ENCODE measurements around the gene ATG2A. TPM values are rescaled to one million over a fixed set of nuclear protein-coding genes. Genes with fewer than 3 reads are reported as not detected.
A peak's percentile ranks its signal among the peaks of the same experiment; 100 is the strongest.

Gene ATG2A
- polyA plus RNA-seq, 1 donor from 2014 or later = 3.9 TPM

GRCh38 chr11:64916040-64916774 is 802 bp downstream of the ATG2A start:
- H3K4me3 Mint-ChIP-seq = peak overlapping the region; percentile 82 to 96 (median 89)
- peaks cover 16 to 27% (median 21%) of the 10 kb centered on the region in 3 donors for H3K4me1 Mint-ChIP-seq
- H3K27me3 Mint-ChIP-seq = no peaks in the 10 kb centered on the region
- peak overlapping the region; percentile 47 to 96 (median 81) for H3K27ac Mint-ChIP-seq
- no peaks in the 10 kb centered on the region for H3K9me3 Mint-ChIP-seq
- H3K36me3 Mint-ChIP-seq = no peaks in the 10 kb centered on the region

GRCh38 chr11:64915376-64915887 is 1.6 kb downstream of the ATG2A start:
- Mint-ChIP-seq H3K36me3 (no peaks in the 10 kb centered on the region), H3K9me3 (no peaks in the 10 kb centered on the region), H3K4me3 (peak overlapping the region; percentile 82 to 96 (median 89)), H3K27ac (peak overlapping the region; percentile 9 to 96 (median 47)), H3K27me3 (no peaks in the 10 kb centered on the region), H3K4me1 (peaks cover 16 to 27% (median 21%) of the 10 kb centered on the region in 3 donors)

DNA sequence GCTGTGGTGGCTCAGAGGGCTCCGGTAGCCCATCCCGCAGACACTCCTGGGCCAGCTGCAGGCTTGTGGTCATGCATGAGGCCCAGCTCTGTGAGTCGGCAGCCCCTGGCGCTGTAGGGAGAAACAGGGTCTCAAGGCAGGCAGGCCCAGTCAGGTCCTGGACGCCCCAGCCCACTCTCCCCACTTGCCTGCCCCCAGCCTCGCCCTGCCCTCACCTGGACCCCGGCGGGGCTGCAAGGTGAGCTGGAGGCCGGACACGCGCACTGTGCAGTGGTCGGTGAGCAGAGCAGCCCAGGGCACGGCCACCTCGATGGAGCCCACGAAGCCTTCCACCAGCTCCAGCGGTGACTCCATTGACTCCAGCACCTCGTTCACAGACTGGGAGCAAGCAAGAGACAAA is 2.9 kb downstream of the ATG2A start:
- Mint-ChIP-seq H3K27ac (no peak overlapping the region), H3K27me3 (no peaks in the 10 kb centered on the region), H3K4me3 (peak overlapping the region in 1 of 4 donors; percentile 52)

DNA sequence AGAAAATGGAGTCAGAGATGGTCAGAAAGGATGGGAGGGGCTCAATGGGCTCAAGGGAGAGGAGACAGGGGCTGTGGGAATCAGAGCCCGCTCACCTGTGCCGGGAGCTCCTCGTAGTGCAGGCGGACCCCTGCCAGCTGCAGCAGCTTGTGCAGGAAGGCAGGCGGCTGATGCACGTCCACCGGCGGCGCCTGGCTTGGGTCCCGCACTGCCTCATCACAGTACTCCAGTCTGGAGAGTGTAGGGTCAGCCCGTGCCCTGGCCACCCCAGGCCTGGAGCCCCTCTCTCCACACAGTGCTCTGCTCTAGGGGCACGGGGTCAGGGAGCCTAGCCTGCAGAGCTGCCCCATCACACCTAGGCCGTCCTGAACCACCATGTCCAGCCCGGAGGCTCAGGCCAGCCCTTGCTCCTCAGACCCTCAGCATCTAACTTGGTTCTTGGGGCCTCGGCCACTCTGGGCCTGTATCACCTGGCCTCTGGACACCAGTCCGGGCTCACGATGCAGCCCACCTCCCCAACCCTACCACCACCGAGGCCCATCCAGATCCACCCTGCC is 3.8 kb downstream of the ATG2A start:
- Mint-ChIP-seq H3K9me3 (no peaks in the 10 kb centered on the region), H3K4me3 (no peak overlapping the region), H3K27ac (no peak overlapping the region), H3K36me3 (no peaks in the 10 kb centered on the region), H3K4me1 (peaks cover 16 to 25% (median 21%) of the 10 kb centered on the region in 3 donors), H3K27me3 (no peaks in the 10 kb centered on the region)

More for the DNA sequence above, 2.9 kb downstream of the ATG2A start:
- Mint-ChIP-seq H3K36me3 (no peaks in the 10 kb centered on the region), H3K4me1 (peaks cover 16 to 27% (median 21%) of the 10 kb centered on the region in 3 donors), H3K9me3 (no peaks in the 10 kb centered on the region)

- peak overlapping the region in 1 of 4 donors; percentile 60 for H3K4me3 Mint-ChIP-seq
- H3K27me3 Mint-ChIP-seq = no peaks in the 10 kb centered on the region
- H3K27ac Mint-ChIP-seq = peak overlapping the region in 1 of 3 donors; percentile 42
- H3K36me3 Mint-ChIP-seq = no peaks in the 10 kb centered on the region
- peaks cover 6 to 12% (median 9%) of the 10 kb centered on the region in 3 donors for H3K4me1 Mint-ChIP-seq
- H3K9me3 Mint-ChIP-seq = no peaks in the 10 kb centered on the region
Measured at GRCh38 chr11:64911689-64912088, 5.3 kb downstream of the ATG2A start.

- Mint-ChIP-seq H3K4me1 (peaks cover 5 to 7% (median 6%) of the 10 kb centered on the region in 3 donors), H3K27ac (peak overlapping the region in 1 of 3 donors; percentile 42), H3K36me3 (no peaks in the 10 kb centered on the region), H3K27me3 (no peaks in the 10 kb centered on the region), H3K4me3 (peak overlapping the region in 1 of 4 donors; percentile 60), H3K9me3 (no peaks in the 10 kb centered on the region)
Measured at GRCh38 chr11:64911142-64911541, 5.9 kb downstream of the ATG2A start.

DNA sequence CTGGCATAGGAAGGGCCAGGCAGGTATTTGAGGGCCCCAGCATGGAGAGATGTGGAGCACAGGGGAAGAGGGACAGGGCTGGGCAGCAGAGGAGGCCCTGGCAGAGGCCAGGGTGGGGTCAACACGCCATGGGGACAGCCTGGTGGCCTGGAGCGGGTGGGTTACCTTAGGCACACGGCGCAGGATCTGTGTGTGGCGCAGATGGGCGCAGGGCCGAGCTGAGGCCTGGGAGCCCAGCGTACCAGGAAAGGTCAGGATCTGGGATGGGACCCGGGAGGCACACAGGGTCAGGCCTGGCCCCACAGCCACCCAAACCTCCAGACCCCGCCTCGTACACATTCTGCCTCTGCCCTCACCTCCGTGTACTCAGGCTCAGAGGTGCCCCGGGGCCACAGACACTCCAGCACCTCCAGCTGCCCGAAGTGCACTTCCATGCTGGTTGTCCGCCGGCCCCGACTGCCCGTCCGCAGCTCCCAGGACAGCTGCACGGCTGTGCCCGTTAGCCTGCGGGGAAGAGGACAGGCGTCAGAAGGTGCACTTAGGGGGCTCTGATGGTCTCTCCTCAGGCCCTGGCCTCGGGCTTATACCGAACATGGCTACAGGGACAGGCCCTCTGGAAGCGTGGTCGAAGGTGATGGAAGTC is 6.4 kb downstream of the ATG2A start:
- Mint-ChIP-seq H3K9me3 (no peaks in the 10 kb centered on the region), H3K27me3 (no peaks in the 10 kb centered on the region), H3K27ac (no peak overlapping the region), H3K4me3 (no peak overlapping the region), H3K36me3 (no peaks in the 10 kb centered on the region), H3K4me1 (peaks cover 0 to 1% (median 0%) of the 10 kb centered on the region in 3 donors)

GRCh38 chr11:64909653-64910343 is 7.2 kb downstream of the ATG2A start:
- Mint-ChIP-seq H3K4me3 (no peak overlapping the region), H3K27me3 (no peaks in the 10 kb centered on the region), H3K27ac (no peak overlapping the region), H3K4me1 (peaks cover 0 to 1% (median 0%) of the 10 kb centered on the region in 3 donors), H3K36me3 (no peaks in the 10 kb centered on the region), H3K9me3 (no peaks in the 10 kb centered on the region)

- H3K9me3 Mint-ChIP-seq = no peaks in the 10 kb centered on the region
- no peak overlapping the region for H3K4me3 Mint-ChIP-seq
- no peaks in the 10 kb centered on the region for H3K27me3 Mint-ChIP-seq
- no peaks in the 10 kb centered on the region for H3K36me3 Mint-ChIP-seq
- H3K4me1 Mint-ChIP-seq = peaks cover 0 to 1% (median 0%) of the 10 kb centered on the region in 3 donors
- no peak overlapping the region for H3K27ac Mint-ChIP-seq
Measured at GRCh38 chr11:64908766-64909165, 8.2 kb downstream of the ATG2A start.

- Mint-ChIP-seq H3K36me3 (no peaks in the 10 kb centered on the region), H3K27ac (no peak overlapping the region), H3K4me1 (no peaks in the 10 kb centered on the region), H3K27me3 (no peaks in the 10 kb centered on the region), H3K4me3 (no peak overlapping the region), H3K9me3 (no peaks in the 10 kb centered on the region)
Measured at GRCh38 chr11:64906314-64906635, 10.7 kb downstream of the ATG2A start.

DNA sequence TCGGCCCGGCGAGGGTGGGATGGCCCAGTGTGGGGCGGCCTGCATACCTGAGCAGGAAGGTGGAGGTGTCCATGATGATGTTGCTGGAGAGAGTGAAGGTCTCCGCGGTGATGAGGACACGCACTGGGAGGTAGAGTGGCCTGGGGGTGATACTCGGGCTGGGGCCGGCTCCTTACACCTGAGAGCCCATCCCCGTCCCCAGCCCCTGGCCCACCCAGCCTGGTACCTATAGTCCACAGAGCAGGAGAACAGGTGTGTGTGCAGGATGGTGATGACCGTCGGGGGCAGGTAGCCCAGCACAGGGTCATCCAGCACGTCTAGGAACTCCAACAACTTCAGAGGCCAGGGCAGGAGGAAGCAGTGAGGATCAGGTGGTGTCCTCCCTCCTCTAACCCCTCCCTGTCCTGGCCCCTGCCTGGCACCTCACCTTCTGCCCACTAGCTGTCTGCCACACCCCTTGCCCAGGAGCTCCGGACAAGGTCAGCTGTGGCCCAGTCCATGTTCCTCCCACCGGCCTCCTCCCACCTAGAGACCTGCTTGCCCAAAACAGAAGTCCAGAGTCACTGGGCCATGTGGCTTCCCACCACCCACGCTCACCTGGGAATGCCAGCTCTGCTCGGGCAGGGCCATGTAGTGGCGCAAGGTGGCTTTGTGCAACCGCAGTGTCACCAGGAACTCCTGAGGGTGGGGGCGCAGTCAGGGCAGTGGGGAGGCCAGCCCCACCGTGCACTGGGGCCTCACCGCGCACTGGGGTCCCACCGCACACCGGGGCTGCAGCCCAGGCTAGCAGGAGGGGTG is 11.3 kb downstream of the ATG2A start:
- peaks cover 1% of the 10 kb centered on the region for H3K36me3 Mint-ChIP-seq
- no peak overlapping the region for H3K27ac Mint-ChIP-seq

DNA sequence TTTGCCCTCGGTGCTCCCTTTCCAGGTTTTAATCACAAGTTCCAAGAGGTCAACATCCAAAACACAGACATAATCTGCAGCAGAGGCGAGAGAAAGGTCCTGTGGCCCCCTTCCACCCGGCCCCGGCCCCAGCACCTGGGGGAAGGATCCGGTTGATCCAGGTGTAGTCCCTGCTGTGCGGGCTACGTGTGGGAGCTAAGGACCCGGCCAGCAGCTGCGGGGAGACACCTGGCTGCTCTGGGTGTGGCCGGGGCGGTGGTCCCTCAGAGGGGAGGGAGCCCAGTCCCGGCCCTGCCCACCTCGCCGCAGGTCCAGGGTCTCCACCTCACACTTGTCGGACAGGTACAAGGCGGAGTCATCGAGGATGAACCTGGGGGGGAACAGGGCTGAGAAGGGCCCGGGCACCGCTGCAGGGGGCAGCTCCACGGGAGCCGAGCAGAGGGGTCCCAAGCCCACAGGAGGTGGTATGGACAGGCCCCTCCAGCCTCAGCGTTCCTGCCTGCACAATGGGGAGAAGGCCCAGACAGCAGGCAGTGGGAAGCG is 13.6 kb downstream of the ATG2A start:
- no peaks in the 10 kb centered on the region for H3K27me3 Mint-ChIP-seq
- H3K9me3 Mint-ChIP-seq = no peaks in the 10 kb centered on the region
- no peak overlapping the region for H3K27ac Mint-ChIP-seq
- H3K4me3 Mint-ChIP-seq = no peak overlapping the region
- peaks cover 3 to 5% (median 4%) of the 10 kb centered on the region in 3 donors for H3K4me1 Mint-ChIP-seq
- H3K36me3 Mint-ChIP-seq = peaks cover 1% of the 10 kb centered on the region

More for the DNA sequence above, 11.3 kb downstream of the ATG2A start:
- H3K4me3 Mint-ChIP-seq = no peak overlapping the region
- H3K9me3 Mint-ChIP-seq = no peaks in the 10 kb centered on the region
- no peaks in the 10 kb centered on the region for H3K27me3 Mint-ChIP-seq
- no peaks in the 10 kb centered on the region for H3K4me1 Mint-ChIP-seq

GRCh38 chr11:64902102-64902900 is 14.7 kb downstream of the ATG2A start:
- Mint-ChIP-seq H3K4me1 (peaks cover 4 to 5% (median 5%) of the 10 kb centered on the region in 3 donors), H3K27ac (peak overlapping the region in 1 of 3 donors; percentile 64), H3K4me3 (no peak overlapping the region), H3K36me3 (peaks cover 1% of the 10 kb centered on the region), H3K9me3 (no peaks in the 10 kb centered on the region), H3K27me3 (no peaks in the 10 kb centered on the region)

Measured in IgD-negative memory B cell (primary cell).